Glutamatergic neuron (in vitro differentiated cells): ENCODE data around the gene EML6. TPM values are rescaled to one million over a fixed set of nuclear protein-coding genes. Genes with fewer than 3 reads are reported as not detected.
A peak's percentile ranks its signal among the peaks of the same experiment; 100 is the strongest.

ENCODE experiments used
- DNase-seq: peaks from one replicate; pipeline ENCODE4 v3.0.0; 2022
- H3K27ac Mint-ChIP-seq: one replicate; pipeline ENCODE4 v1.8.0; 2020; ENCODE audit warnings: mild to moderate bottlenecking, mixed read lengths, inconsistent platforms; ENCODE audit not compliant: unreplicated experiment
- H3K27me3 Mint-ChIP-seq: one replicate; pipeline ENCODE4 v1.8.0; 2020; ENCODE audit warnings: mild to moderate bottlenecking, moderate library complexity, mixed read lengths, inconsistent platforms; ENCODE audit not compliant: unreplicated experiment
- H3K36me3 Mint-ChIP-seq: one replicate; pipeline ENCODE4 v1.8.0; 2020; ENCODE audit warnings: mild to moderate bottlenecking, mixed read lengths, inconsistent platforms; ENCODE audit not compliant: unreplicated experiment
- H3K4me1 Mint-ChIP-seq: one replicate; pipeline ENCODE4 v1.8.0; 2020; ENCODE audit warnings: mild to moderate bottlenecking, low read depth, mixed read lengths, inconsistent platforms; ENCODE audit not compliant: unreplicated experiment
- H3K4me3 Mint-ChIP-seq: one replicate; pipeline ENCODE4 v1.8.0; 2020; ENCODE audit warnings: mild to moderate bottlenecking, mixed read lengths, inconsistent platforms; ENCODE audit not compliant: unreplicated experiment
- H3K9me3 Mint-ChIP-seq: one replicate; pipeline ENCODE4 v1.8.0; 2020; ENCODE audit warnings: mild to moderate bottlenecking, moderate library complexity, mixed read lengths, inconsistent platforms; ENCODE audit not compliant: unreplicated experiment
- total RNA-seq: library from RNA; stranded (reverse); fragmentation: NEBNext Ultra II Directional; extraction: Animal tissue kit (Norgen Biotek cat#: 25700); gene quantifications from one replicate; pipeline ENCODE4 v1.2.1, GENCODE V29; 2021; ENCODE audit not compliant: unreplicated experiment
- TF ChIP-seq, protein P1 (sequence below): fragments of 200-600 bp; sonication (generic); IDR thresholded peaks from one replicate; pipeline ENCODE4 v1.5.0; 2021; ENCODE audit not compliant: partially characterized antibody, unreplicated experiment

EML6 gene
- total RNA-seq, 1 donor from 2014 or later: 0.91 TPM

DNA sequence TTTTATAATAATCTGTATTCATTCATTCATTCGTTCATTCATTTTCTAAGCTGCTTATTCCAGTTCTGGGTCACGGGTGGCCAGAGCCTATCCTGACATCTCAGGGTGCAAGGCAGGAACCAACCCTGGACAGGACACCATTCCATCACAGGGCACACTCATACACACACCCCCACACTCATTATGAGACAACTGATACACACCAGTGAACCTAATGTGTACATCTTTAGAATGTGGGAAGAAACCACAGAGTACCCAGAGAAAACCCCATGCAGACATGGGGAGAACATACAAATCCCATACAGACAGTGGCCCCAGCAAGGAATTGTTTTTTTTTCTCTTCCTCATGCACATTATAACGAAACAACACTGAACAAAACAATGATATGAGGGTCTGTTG lies 272.1 kb downstream of the EML6 start:
- Mint-ChIP-seq H3K36me3 (no peaks in the 10 kb centered on the region), H3K4me3 (no peak overlapping the region), H3K27me3 (peaks cover 5% of the 10 kb centered on the region), H3K4me1 (peaks cover 39% of the 10 kb centered on the region), H3K9me3 (peaks cover 9% of the 10 kb centered on the region), H3K27ac (no peak overlapping the region)
- DNase-seq: no peak
- TF ChIP-seq, protein P1, sequence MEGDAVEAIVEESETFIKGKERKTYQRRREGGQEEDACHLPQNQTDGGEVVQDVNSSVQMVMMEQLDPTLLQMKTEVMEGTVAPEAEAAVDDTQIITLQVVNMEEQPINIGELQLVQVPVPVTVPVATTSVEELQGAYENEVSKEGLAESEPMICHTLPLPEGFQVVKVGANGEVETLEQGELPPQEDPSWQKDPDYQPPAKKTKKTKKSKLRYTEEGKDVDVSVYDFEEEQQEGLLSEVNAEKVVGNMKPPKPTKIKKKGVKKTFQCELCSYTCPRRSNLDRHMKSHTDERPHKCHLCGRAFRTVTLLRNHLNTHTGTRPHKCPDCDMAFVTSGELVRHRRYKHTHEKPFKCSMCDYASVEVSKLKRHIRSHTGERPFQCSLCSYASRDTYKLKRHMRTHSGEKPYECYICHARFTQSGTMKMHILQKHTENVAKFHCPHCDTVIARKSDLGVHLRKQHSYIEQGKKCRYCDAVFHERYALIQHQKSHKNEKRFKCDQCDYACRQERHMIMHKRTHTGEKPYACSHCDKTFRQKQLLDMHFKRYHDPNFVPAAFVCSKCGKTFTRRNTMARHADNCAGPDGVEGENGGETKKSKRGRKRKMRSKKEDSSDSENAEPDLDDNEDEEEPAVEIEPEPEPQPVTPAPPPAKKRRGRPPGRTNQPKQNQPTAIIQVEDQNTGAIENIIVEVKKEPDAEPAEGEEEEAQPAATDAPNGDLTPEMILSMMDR: no peak

DNA sequence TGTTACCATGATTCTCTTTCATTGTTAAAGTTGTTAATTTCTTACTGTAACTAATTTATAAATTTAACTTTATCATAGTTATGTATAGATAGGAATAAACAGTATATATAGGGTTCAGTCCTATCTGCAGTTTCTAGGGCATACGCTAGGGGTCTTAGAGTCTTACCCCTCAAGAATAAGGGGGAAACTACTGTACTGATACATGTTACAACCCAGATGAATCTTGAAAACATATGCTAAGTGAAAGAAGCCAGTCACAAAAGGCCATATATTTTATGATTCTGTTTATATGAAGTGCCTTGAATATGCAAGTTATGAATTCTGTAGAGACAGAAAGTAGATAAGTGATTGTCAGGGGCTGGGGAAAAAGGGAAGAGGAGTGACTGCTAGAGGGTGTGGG lies 274.4 kb downstream of the EML6 start:
- Mint-ChIP-seq H3K36me3 (no peaks in the 10 kb centered on the region), H3K27me3 (peaks cover 3% of the 10 kb centered on the region), H3K9me3 (peaks cover 4% of the 10 kb centered on the region), H3K4me3 (peak overlapping the region; percentile 54), H3K4me1 (peaks cover 42% of the 10 kb centered on the region), H3K27ac (no peak overlapping the region)
- TF ChIP-seq, protein P1: peak; percentile 38
- no peak for DNase-seq

DNA sequence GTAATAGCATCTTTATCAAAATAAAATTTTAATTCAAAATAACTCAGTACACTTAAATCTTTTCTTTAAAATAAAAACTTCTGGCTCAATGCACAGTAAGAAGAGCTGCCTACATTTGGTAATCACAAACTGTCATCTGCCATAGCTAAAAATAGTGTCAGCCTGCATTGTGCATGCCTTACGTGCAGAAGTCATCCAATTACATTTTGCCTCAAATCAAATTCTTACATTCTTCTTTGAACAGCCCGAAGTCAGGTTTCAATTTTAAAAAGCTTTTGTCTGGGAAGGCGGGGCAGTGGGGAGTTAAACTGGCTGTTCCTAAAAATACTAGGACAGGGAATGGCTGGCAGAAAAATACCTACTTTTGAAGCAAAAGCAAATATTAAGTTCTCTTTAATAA lies 275.7 kb downstream of the EML6 start:
- Mint-ChIP-seq H3K4me1 (peaks cover 40% of the 10 kb centered on the region), H3K4me3 (no peak overlapping the region), H3K36me3 (no peaks in the 10 kb centered on the region), H3K9me3 (peaks cover 2% of the 10 kb centered on the region), H3K27me3 (peaks cover 3% of the 10 kb centered on the region), H3K27ac (no peak overlapping the region)
- TF ChIP-seq, protein P1: no peak
- DNase-seq: no peak

DNA sequence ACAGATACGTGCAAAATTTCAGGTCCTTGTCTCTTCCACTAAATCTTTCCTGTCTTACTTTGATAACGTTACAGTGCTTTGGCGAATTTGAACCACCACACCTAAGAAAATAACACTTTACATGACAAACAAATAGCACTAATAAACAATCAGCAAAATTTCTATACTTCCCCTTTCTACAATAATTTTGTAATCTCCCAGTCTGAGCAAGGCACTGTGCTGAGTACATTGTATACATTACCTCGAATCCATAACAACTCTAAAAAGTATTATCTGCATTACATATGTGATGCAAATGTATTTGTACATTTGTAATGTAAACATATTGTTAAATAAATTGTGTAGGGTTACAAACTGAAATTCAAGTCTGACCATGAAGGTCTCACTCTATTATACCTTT lies 276.9 kb downstream of the EML6 start:
- Mint-ChIP-seq H3K9me3 (peaks cover 4% of the 10 kb centered on the region), H3K27me3 (no peaks in the 10 kb centered on the region)

DNA sequence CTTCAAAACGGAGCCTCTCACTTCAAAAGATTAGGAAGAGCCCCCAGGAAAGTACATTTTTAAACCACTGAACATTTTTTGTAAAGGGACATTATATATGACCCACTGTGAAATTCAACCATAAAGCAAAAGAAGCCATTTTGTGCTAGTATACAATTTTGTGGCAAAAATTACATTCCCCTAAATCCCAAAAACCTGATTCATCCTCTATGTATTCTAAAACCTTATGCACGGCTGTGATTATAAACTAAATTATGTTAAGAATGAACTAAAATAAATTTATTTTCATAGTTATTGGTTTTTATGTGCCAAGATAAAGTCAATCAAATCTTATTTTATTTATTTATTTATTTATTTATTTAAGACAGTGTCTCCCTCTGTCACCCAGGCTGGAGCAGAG lies 278.3 kb downstream of the EML6 start:
- peak overlapping the region; percentile 24 for H3K27ac Mint-ChIP-seq

More for the DNA sequence above, 276.9 kb downstream of the EML6 start:
- no peak for DNase-seq
- Mint-ChIP-seq H3K4me1 (peaks cover 45% of the 10 kb centered on the region), H3K27ac (peak overlapping the region; percentile 36), H3K36me3 (no peaks in the 10 kb centered on the region), H3K4me3 (no peak overlapping the region)
- TF ChIP-seq, protein P1: no peak

More for the DNA sequence above, 278.3 kb downstream of the EML6 start:
- Mint-ChIP-seq H3K36me3 (no peaks in the 10 kb centered on the region), H3K4me1 (peaks cover 44% of the 10 kb centered on the region), H3K9me3 (peaks cover 3% of the 10 kb centered on the region), H3K27me3 (no peaks in the 10 kb centered on the region), H3K4me3 (no peak overlapping the region)
- TF ChIP-seq, protein P1: no peak
- no peak for DNase-seq
